K562 (cell line): Measurements from ENCODE around the gene PRKACA. TPM values are rescaled to one million over a fixed set of nuclear protein-coding genes. Genes with fewer than 3 reads are reported as not detected.

ENCODE experiments used
- ATAC-seq: fragments of 200-7000 bp; cut with Tn5 transposase; 3 replicates; pipeline ENCODE4 v1.9.1; 2020; ENCODE audit warnings: moderate library complexity
- BruUV-seq: library from RNA; stranded (reverse); fragments of 400-500 nt; replicated peaks from 2 replicates; lab custom pipeline; 2021; lab: Mats Ljungman, UMichigan
- CTCF ChIA-PET: fragments of 300-600 bp; formaldehyde crosslinking; extraction: SDS; loops from one replicate; lab custom pipeline; 2021; ENCODE audit warnings: low intra/inter-chr PET ratio; lab: Yijun Ruan, JAX
- POLR2A ChIA-PET: fragments of 300-600, 350-650 bp; sonication (Branson Sonifier 250); formaldehyde crosslinking; extraction: SDS; loops from one replicate; lab custom pipeline; 2021; ENCODE audit warnings: antibody characterized with exemption, inconsistent platforms; lab: Yijun Ruan, JAX
- DNase-seq, 4 experiments: peaks; one replicate each; pipeline versions ENCODE4 v3.0.0 to v3.0.0-alpha.2; 2011 to 2018; ENCODE audit warnings: low spot score in 3 of 4, mixed read lengths in 3 of 4; ENCODE audit errors: extremely low read depth in 1 of 4
- FAIRE-seq: peaks from 2 replicates; lab custom pipeline; 2011; peaks lifted over from hg19 to GRCh38; lab: Jason Lieb, UNC
- H2AFZ ChIP-seq: 2 replicates; pipeline ENCODE4 v1.6.0; 2011; ENCODE audit warnings: low read depth, low read length, control low read depth, inconsistent platforms
- H3K27ac ChIP-seq: fragments of 200-600 bp; 3 replicates; pipeline ENCODE4 v1.8.0; 2011; ENCODE audit warnings: low read depth, mild to moderate bottlenecking, control low read depth, inconsistent platforms, low read length, moderate library complexity, mixed read lengths; ENCODE audit errors: extremely low read depth
- H3K27me3 ChIP-seq, 2 experiments: fragments of 300-600 bp in 1 of 2; 2 replicates in 1 of 2; 3 replicates in 1 of 2; pipeline versions ENCODE4 v1.6.0 to v1.8.0; 2011; ENCODE audit warnings: inconsistent platforms in 2 of 2, low read length in 2 of 2, mild to moderate bottlenecking in 1 of 2, mixed read lengths in 1 of 2, moderate library complexity in 1 of 2; ENCODE audit not compliant: control insufficient read depth in 2 of 2, insufficient read depth in 2 of 2
- H3K36me3 ChIP-seq: fragments of 300-600 bp; 3 replicates; pipeline ENCODE4 v1.8.0; 2011; ENCODE audit warnings: mild to moderate bottlenecking, low read length, inconsistent platforms; ENCODE audit not compliant: control insufficient read depth, insufficient read depth
- H3K4me1 ChIP-seq, 2 experiments: fragments of 200-600 bp in 1 of 2; replicated peaks in 1 of 2; 2 replicates in 1 of 2; 3 replicates in 1 of 2; pipeline versions ENCODE4 v1.5.1 to v1.8.0; 2011; ENCODE audit warnings: inconsistent platforms in 2 of 2, low read length in 2 of 2, mild to moderate bottlenecking in 1 of 2, mixed read lengths in 1 of 2, moderate library complexity in 1 of 2; ENCODE audit not compliant: control insufficient read depth in 2 of 2, insufficient read depth in 2 of 2
- H3K4me2 ChIP-seq: 2 replicates; pipeline ENCODE4 v1.6.1; 2011; ENCODE audit warnings: low read length, control low read depth, inconsistent platforms, mixed read lengths; ENCODE audit not compliant: insufficient read depth
- H3K4me3 ChIP-seq: fragments of 200-600 bp; sonication (generic), shearing (Covaris generic); 2 replicates; pipeline ENCODE4 v1.5.1; 2016; ENCODE audit warnings: control low read depth, inconsistent platforms
- H3K79me2 ChIP-seq: fragments of 200-600 bp; 3 replicates; pipeline ENCODE4 v1.8.0; 2011; ENCODE audit warnings: low read length, inconsistent platforms; ENCODE audit not compliant: control insufficient read depth, insufficient read depth
- H3K9ac ChIP-seq, 2 experiments: 2 replicates each; pipeline versions ENCODE4 v1.6.0 to v1.6.1; 2011; ENCODE audit warnings: low read depth in 2 of 2, low read length in 2 of 2, control low read depth in 1 of 2, inconsistent platforms in 1 of 2, mild to moderate bottlenecking in 1 of 2, mixed read lengths in 1 of 2; ENCODE audit not compliant: insufficient read depth in 1 of 2
- H3K9me1 ChIP-seq: one replicate; pipeline ENCODE4 v1.6.0; 2011; ENCODE audit warnings: inconsistent platforms, mild to moderate bottlenecking, low read length, moderate library complexity; ENCODE audit not compliant: control insufficient read depth, insufficient read depth
- H3K9me3 ChIP-seq: replicated peaks from 2 replicates; pipeline ENCODE4 v1.5.1; 2011; ENCODE audit warnings: low read depth, low read length, inconsistent platforms; ENCODE audit not compliant: control insufficient read depth, insufficient read depth
- H4K20me1 ChIP-seq: replicated peaks from 2 replicates; pipeline ENCODE4 v1.6.1; 2011; ENCODE audit warnings: low read length, inconsistent platforms, mixed read lengths; ENCODE audit not compliant: control insufficient read depth, insufficient read depth
- HMGN3 ChIP-seq: IDR thresholded peaks from 2 replicates; pipeline ENCODE4 v1.6.1; 2011; ENCODE audit warnings: borderline replicate concordance, low read depth, mild to moderate bottlenecking, mixed read lengths, low read length; ENCODE audit not compliant: insufficient read length; ENCODE audit errors: extremely low read depth
- NCOA1 ChIP-seq: fragments of 450-650 bp; IDR thresholded peaks from 2 replicates; pipeline ENCODE4 v1.6.1; 2016; ENCODE audit warnings: low read depth
- PTTG1 ChIP-seq: fragments of 450-650 bp; IDR thresholded peaks from 2 replicates; pipeline ENCODE4 v1.6.1; 2016; ENCODE audit warnings: low read depth, mild to moderate bottlenecking, missing genetic modification characterization, missing compliant biosample characterization
- RHOXF2B ChIP-seq: fragments of 250-450 bp; sonication (Bioruptor Pico); conservative IDR thresholded peaks from 2 replicates; pipeline ENCODE4 v1.5.1; 2021
- SMAD3 ChIP-seq: fragments of 450-650 bp; formaldehyde crosslinking; conservative IDR thresholded peaks from 2 replicates; pipeline ENCODE4 v1.4.0; 2020; ENCODE audit warnings: mild to moderate bottlenecking
- TRIM24 ChIP-seq, 2 experiments: fragments of 450-650 bp; IDR thresholded peaks; 2 replicates each; pipeline ENCODE4 v1.6.1; 2016
- WGBS: fragments of 100-300 bp; shearing (Covaris generic); methylation state at CpG from one replicate; pipeline ENCODE4 v1.1.6; 2016; ENCODE audit warnings: low coverage, mixed read lengths; ENCODE audit not compliant: insufficient coverage; ENCODE audit errors: missing lambda C conversion rate; 5-methylcytosine and 5-hydroxymethylcytosine counted together
- in situ Hi-C: fragments of 300-500 bp; cut with MboI; formaldehyde crosslinking; loops from 4 replicates; pipeline ENCODE4 v1.15.0; 2018; ENCODE audit warnings: inconsistent platforms, mixed read lengths
- intact Hi-C: fragments of 100-400 bp; cut with micrococcal nuclease; formaldehyde crosslinking; loops from 2 replicates; pipeline ENCODE4 v1.14.2; 2022
- polyA plus RNA-seq, 8 experiments: library from polyadenylated mRNA; depleted of rRNA in 4 of 8; stranded (reverse) in 5 of 8; unstranded in 3 of 8; fragments of >200 nt; fragmentation: Nextera tagmentation in 2 of 8; fragmentation: Illumina TruSeq in 1 of 8; extraction: Ambion mirVana in 2 of 8; extraction: Trizol in 1 of 8; gene quantifications; 2 replicates each; pipeline versions ENCODE4 v1.2.1 to v1.2.3, GENCODE V29; 2011 to 2014; ENCODE audit warnings: inconsistent platforms in 1 of 8, missing spikeins in 1 of 8
- total RNA-seq, 7 experiments: library from RNA; depleted of rRNA in 6 of 7; stranded (reverse); fragments of >200 nt in 6 of 7; fragmentation: Illumina TruSeq in 2 of 7; extraction: Trizol in 2 of 7; gene quantifications; 2 replicates each; pipeline versions ENCODE4 v1.2.1 to v1.2.3, GENCODE V29; 2011 to 2021; ENCODE audit warnings: low replicate concordance in 1 of 7
- TF ChIP-seq, protein P1 (sequence below): fragments of 450-650 bp; formaldehyde crosslinking; conservative IDR thresholded peaks from 2 replicates; pipeline ENCODE4 v1.4.0; 2022; ENCODE audit warnings: mild to moderate bottlenecking, missing genetic modification characterization
- TF ChIP-seq, protein P2 (sequence below): fragments of 250-450 bp; sonication (Bioruptor Pico); IDR thresholded peaks from 2 replicates; pipeline ENCODE4 v1.5.1; 2021; ENCODE audit warnings: mild to moderate bottlenecking
- TF ChIP-seq, protein P3 (sequence below): sonication (generic); formaldehyde crosslinking; IDR thresholded peaks from 2 replicates; pipeline ENCODE4 v1.4.0; 2020; ENCODE audit warnings: mild to moderate bottlenecking, missing genetic modification reagents
- TF ChIP-seq, protein P4 (sequence below): fragments of 450-650 bp; IDR thresholded peaks from 2 replicates; pipeline ENCODE4 v1.6.1; 2017; ENCODE audit warnings: antibody characterized with exemption, mild to moderate bottlenecking

Gene PRKACA
- total and polyA plus RNA-seq, 9 of the 15 experiments (the other 6 are each of a cell fraction or from before 2014, with no cell fraction given): 1.2 to 63.1 (median 13.0) TPM

DNA sequence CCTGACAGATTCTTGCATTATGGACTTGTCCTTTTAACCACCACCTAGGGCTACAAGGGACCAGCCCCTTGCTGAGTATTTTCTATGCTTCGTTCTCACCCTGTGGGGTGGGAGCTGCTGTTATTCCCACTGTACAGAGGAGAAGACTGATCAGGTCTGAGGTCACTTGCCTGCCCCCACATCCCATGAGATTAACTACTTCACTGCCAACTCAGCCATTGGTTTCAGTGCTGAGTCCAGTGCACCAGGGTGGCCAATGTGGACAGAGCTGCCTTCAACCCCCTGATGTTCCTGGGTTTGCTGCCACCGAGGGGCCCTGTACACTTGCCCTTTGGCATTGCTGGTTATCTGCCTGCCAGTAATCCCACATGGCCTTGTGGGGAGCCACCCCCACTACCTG, 6.9 kb downstream of the PRKACA start (continued):
- TF ChIP-seq, protein P1, sequence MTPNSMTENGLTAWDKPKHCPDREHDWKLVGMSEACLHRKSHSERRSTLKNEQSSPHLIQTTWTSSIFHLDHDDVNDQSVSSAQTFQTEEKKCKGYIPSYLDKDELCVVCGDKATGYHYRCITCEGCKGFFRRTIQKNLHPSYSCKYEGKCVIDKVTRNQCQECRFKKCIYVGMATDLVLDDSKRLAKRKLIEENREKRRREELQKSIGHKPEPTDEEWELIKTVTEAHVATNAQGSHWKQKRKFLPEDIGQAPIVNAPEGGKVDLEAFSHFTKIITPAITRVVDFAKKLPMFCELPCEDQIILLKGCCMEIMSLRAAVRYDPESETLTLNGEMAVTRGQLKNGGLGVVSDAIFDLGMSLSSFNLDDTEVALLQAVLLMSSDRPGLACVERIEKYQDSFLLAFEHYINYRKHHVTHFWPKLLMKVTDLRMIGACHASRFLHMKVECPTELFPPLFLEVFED (CRISPR knock-in tag): no peak
- TF ChIP-seq NCOA1: no peak

DNA sequence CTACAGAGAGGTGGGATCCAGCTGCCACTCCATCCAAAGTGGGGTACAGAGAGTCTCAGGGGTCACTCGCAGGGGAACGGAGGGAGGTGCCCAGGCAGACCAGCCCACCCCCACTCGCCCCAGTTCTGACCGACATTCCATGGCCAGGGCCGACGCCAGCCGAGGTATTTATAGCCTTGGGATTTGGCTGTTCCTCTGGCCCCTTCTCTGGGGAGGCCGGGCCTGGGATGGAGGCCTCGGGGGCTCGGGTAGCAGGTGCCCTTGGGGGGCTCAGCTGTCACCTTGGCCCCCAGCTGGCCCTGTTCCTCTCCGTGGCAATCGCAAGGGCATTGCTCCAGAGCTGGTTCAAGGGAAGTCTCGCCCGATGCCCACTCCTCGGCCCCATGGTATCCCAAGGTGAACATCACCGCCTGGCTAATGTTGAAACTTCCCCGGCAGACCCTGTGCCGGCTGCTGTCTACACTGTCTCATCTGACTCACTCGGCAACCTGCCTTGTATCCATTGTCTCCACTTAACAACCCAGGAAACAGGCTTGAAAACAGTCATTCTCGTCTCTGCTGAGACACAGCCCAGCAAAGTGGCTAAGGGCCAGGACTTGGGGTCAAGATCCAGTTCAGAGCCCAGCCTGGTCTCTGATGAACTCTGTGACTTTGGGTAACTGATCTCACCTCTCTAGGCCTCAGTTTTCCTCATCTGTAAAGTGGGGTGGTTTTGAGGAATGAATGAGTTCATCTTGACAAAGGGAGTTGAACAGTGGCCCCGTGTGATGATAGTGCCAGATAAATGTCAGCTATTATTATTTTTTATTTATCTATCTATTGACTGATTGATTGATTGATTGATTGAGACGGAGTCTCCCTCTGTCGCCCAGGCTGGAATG, 9.7 kb downstream of the PRKACA start:
- Histone ChIP-seq H3K36me3 (peaks cover 15% of the 10 kb centered on the region; the same call in 1 of the 3 replicates), H4K20me1 (no peaks in the 10 kb centered on the region), H3K27ac (no peak overlapping the region), H3K9me3 (no peaks in the 10 kb centered on the region), H3K27me3 (no peaks in the 10 kb centered on the region), H3K9ac (no peak overlapping the region; a peak in 1 of 4 replicates), H2AFZ (no peak overlapping the region), H3K4me1 (peaks cover 0 to 15% of the 10 kb centered on the region in 2 experiments; a peak in 3 of 5 replicates), H3K4me2 (no peak overlapping the region), H3K9me1 (no peaks in the 10 kb centered on the region), H3K79me2 (no peaks in the 10 kb centered on the region; the same call in 2 of the 3 replicates), H3K4me3 (no peak overlapping the region)
- 88% methylated on average over 19 of the region's 23 CpGs for WGBS
- ATAC-seq (no peak), FAIRE-seq (no peak), DNase-seq (no peak)
- BruUV-seq: no TSS peak
- POLR2A ChIA-PET: interaction anchor here (0.6 kb wide), 1 partner anchor 13 kb away, joined by 3 read pairs; no protein-coding TSS in a partner anchor
- CTCF ChIA-PET: no interaction called here
- in situ Hi-C loops: no loop called here
- intact Hi-C loops: no loop called here
- TF ChIP-seq RHOXF2B (CRISPR knock-in tag): no peak
- no peak for TF ChIP-seq TRIM24 (IDR thresholded peaks at IDR 0.05)
- TF ChIP-seq SMAD3: no peak
- no peak for TF ChIP-seq PTTG1 (tag)
- TF ChIP-seq, protein P2, sequence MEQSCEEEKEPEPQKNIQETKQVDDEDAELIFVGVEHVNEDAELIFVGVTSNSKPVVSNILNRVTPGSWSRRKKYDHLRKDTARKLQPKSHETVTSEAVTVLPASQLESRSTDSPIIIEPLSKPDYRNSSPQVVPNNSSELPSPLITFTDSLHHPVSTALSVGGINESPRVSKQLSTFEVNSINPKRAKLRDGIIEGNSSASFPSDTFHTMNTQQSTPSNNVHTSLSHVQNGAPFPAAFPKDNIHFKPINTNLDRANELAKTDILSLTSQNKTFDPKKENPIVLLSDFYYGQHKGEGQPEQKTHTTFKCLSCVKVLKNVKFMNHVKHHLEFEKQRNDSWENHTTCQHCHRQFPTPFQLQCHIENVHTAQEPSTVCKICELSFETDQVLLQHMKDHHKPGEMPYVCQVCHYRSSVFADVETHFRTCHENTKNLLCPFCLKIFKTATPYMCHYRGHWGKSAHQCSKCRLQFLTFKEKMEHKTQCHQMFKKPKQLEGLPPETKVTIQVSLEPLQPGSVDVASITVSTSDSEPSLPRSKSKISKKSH (CRISPR knock-in tag): no peak
- TF ChIP-seq, protein P3, sequence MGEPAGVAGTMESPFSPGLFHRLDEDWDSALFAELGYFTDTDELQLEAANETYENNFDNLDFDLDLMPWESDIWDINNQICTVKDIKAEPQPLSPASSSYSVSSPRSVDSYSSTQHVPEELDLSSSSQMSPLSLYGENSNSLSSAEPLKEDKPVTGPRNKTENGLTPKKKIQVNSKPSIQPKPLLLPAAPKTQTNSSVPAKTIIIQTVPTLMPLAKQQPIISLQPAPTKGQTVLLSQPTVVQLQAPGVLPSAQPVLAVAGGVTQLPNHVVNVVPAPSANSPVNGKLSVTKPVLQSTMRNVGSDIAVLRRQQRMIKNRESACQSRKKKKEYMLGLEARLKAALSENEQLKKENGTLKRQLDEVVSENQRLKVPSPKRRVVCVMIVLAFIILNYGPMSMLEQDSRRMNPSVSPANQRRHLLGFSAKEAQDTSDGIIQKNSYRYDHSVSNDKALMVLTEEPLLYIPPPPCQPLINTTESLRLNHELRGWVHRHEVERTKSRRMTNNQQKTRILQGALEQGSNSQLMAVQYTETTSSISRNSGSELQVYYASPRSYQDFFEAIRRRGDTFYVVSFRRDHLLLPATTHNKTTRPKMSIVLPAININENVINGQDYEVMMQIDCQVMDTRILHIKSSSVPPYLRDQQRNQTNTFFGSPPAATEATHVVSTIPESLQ (CRISPR knock-in tag): no peak
- TF ChIP-seq, protein P4, sequence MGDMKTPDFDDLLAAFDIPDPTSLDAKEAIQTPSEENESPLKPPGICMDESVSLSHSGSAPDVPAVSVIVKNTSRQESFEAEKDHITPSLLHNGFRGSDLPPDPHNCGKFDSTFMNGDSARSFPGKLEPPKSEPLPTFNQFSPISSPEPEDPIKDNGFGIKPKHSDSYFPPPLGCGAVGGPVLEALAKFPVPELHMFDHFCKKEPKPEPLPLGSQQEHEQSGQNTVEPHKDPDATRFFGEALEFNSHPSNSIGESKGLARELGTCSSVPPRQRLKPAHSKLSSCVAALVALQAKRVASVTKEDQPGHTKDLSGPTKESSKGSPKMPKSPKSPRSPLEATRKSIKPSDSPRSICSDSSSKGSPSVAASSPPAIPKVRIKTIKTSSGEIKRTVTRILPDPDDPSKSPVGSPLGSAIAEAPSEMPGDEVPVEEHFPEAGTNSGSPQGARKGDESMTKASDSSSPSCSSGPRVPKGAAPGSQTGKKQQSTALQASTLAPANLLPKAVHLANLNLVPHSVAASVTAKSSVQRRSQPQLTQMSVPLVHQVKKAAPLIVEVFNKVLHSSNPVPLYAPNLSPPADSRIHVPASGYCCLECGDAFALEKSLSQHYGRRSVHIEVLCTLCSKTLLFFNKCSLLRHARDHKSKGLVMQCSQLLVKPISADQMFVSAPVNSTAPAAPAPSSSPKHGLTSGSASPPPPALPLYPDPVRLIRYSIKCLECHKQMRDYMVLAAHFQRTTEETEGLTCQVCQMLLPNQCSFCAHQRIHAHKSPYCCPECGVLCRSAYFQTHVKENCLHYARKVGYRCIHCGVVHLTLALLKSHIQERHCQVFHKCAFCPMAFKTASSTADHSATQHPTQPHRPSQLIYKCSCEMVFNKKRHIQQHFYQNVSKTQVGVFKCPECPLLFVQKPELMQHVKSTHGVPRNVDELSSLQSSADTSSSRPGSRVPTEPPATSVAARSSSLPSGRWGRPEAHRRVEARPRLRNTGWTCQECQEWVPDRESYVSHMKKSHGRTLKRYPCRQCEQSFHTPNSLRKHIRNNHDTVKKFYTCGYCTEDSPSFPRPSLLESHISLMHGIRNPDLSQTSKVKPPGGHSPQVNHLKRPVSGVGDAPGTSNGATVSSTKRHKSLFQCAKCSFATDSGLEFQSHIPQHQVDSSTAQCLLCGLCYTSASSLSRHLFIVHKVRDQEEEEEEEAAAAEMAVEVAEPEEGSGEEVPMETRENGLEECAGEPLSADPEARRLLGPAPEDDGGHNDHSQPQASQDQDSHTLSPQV: no peak
- TF ChIP-seq HMGN3: no peak
